GM21423 (cell line): ENCODE data around the gene SRRM2.

Experiments used
- ATAC-seq: cut with Tn5 transposase; IDR thresholded peaks from one replicate; pipeline ENCODE4 v1.9.1; 2021; ENCODE audit warnings: mild to moderate bottlenecking, moderate library complexity; ENCODE audit not compliant: unreplicated experiment

Gene SRRM2

GRCh38 chr16:2737895-2738418 lies 14.5 kb upstream of the SRRM2 start:
- ATAC-seq, result no peak

- ATAC-seq, result no peak
These were observed 13.8 kb upstream of the SRRM2 start for GRCh38 chr16:2738615-2739014.

GRCh38 chr16:2739625-2740430 lies 12.6 kb upstream of the SRRM2 start:
- ATAC-seq, result no peak

GRCh38 chr16:2740476-2740875 lies 12.0 kb upstream of the SRRM2 start:
- no peak for ATAC-seq

GRCh38 chr16:2741168-2741567 lies 11.3 kb upstream of the SRRM2 start:
- no peak for ATAC-seq

GRCh38 chr16:2742323-2743006 lies 10.0 kb upstream of the SRRM2 start:
- no peak for ATAC-seq

- no peak for ATAC-seq
These were observed 9.2 kb upstream of the SRRM2 start for GRCh38 chr16:2743007-2743810.

- ATAC-seq, result no peak
These were observed 7.7 kb upstream of the SRRM2 start for GRCh38 chr16:2744711-2745110.

GRCh38 chr16:2745116-2745890 lies 7.1 kb upstream of the SRRM2 start:
- no peak for ATAC-seq

- ATAC-seq, result no peak
These were observed 6.5 kb upstream of the SRRM2 start for GRCh38 chr16:2745961-2746360.

- no peak for ATAC-seq
These were observed 3.5 kb upstream of the SRRM2 start for GRCh38 chr16:2748757-2749455.

GRCh38 chr16:2749476-2749875 lies 3.0 kb upstream of the SRRM2 start:
- no peak for ATAC-seq

GRCh38 chr16:2749936-2750335 lies 2.5 kb upstream of the SRRM2 start:
- ATAC-seq, result no peak

- peak; percentile 20 for ATAC-seq
These were observed 832 bp upstream of the SRRM2 start for GRCh38 chr16:2751577-2752034.

GRCh38 chr16:2752850-2753732 lies 653 bp downstream of the SRRM2 start:
- ATAC-seq, result peak; percentile 39

GRCh38 chr16:2753733-2754020 lies 1.2 kb downstream of the SRRM2 start:
- no peak for ATAC-seq

- ATAC-seq, result no peak
These were observed 2.7 kb downstream of the SRRM2 start for GRCh38 chr16:2755158-2755557.

GRCh38 chr16:2756288-2757015 lies 4.0 kb downstream of the SRRM2 start:
- ATAC-seq, result no peak
